Inflammatory macrophage (primary cell): ENCODE data around the gene LRRC45.
A peak's percentile ranks its signal among the peaks of the same experiment; 100 is the strongest.

ENCODE experiments used
- DNase-seq, 2 donors: peaks; one replicate each; pipeline ENCODE4 v3.0.0-alpha.2; 2020 to 2022

The LRRC45 gene

DNA sequence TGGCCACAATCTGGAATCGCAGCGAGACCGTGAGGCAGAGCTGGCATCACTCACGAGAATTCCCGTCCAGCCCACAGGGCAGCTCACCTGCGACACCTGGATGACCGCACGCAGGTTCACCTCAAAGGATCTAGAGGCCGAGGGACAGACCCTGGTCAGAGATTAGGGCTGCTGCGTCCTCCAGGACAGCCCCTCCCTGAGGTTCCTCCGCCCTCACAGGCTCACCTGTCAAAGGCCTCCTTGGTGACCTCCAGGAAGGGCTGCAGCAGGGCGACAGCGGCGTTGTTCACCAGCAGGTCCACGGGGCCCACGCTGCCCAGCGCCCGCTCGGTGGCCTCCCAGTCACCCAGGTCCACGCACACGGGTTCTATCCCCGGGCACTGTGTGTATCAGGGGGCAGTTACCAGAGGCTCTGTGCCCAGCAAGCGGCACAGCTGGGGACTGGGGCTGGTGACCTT lies 13.6 kb downstream of the LRRC45 start:
- DNase-seq = no peak

GRCh38 chr17:82037092-82037888 lies 14.2 kb downstream of the LRRC45 start, which contains the start of gene DCXR:
Gene DCXR (minus strand): TSS chr17:82037697. CDS start chr17:82037682, 15 bp downstream.
- DNase-seq = peak; percentile 96

DNA sequence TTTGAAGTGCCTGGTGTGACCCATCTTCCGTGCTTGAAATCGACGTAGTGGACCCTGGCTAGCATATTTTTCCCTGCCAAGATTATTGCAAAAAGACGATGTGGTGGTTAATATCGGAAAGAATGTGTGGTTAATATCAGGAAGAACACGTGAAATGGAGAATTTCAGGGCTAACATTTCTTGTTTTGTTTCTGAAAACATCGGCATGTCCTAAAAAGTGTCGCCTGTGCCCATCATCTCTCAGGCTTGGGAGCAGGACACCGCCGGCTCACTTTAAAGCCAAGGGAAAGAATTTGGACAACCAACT lies 14.7 kb downstream of the LRRC45 start:
- DNase-seq = no peak

- peak; percentile 67 to 81 for DNase-seq
These were observed 15.8 kb downstream of the LRRC45 start for GRCh38 chr17:82038796-82039409.

GRCh38 chr17:82039695-82040299 lies 16.7 kb downstream of the LRRC45 start:
- DNase-seq = no peak

GRCh38 chr17:82041144-82041814 lies 18.2 kb downstream of the LRRC45 start:
- DNase-seq = peak; percentile 18 to 36

DNA sequence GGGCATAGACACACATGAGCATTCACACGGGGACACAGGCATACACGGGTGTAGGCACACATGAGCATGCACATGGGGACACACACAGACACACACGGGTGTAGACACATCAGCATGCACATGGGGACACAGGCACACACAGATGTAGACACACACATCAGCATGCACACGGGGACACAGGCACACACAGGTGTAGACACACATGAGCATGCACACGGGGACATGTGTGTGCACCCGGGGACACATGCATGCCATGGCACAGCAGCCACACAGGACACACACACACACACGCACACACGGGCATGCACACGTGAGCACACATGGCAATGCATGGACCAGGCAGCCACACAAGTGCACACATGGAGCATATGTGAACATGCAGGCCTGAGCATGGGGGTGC lies 19.5 kb downstream of the LRRC45 start:
- DNase-seq = no peak

DNA sequence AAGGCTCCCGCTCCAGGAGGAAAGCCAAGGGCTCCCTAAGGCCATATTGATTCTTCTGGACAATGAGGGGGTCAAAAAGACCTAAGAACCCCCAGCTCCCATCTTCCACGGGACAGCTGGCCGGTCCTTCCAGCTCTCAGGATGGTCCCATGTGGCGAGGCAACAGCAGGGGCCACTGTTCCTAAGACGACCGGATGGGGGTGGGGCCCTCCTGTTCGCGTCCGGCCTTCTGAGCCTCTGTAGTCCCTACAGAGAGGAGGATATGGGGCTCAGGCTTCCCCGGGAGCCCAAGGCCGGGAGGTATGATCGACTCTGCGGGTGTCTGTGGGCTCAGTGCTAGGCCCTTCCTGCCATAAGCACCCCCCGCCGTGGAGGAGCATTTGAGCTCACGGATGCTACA lies 20.4 kb downstream of the LRRC45 start:
- DNase-seq = no peak

- DNase-seq = no peak
These were observed 22.9 kb downstream of the LRRC45 start for GRCh38 chr17:82045936-82046484.

- no peak for DNase-seq
These were observed 23.8 kb downstream of the LRRC45 start for GRCh38 chr17:82046903-82047302.

- DNase-seq = no peak
These were observed 24.3 kb downstream of the LRRC45 start for GRCh38 chr17:82047379-82047778.

GRCh38 chr17:82047914-82048570 lies 24.9 kb downstream of the LRRC45 start:
- DNase-seq = no peak

DNA sequence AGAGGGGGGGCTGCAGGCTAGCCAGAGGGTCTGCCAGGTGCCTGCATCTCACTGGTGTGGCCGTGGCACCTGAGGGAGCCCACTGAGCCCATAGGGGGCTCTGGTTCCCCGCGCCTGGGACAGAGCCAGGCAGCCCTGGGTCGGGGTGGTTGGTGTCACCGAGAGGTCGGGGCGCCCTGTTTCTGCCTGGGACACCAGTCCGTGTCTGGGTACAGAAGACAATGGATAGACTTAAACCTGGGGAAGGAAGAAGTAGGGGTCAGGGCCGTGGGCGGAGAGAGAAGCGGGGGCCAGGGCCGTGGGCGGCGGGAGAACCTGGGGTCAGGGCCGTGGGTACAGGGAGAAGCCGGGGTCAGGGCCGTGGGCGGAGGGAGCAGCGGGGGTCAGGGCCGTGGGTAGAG lies 25.5 kb downstream of the LRRC45 start:
- no peak for DNase-seq

GRCh38 chr17:82049106-82049505 lies 26.0 kb downstream of the LRRC45 start:
- no peak for DNase-seq

GRCh38 chr17:82049521-82049971 lies 26.4 kb downstream of the LRRC45 start:
- DNase-seq = no peak

DNA sequence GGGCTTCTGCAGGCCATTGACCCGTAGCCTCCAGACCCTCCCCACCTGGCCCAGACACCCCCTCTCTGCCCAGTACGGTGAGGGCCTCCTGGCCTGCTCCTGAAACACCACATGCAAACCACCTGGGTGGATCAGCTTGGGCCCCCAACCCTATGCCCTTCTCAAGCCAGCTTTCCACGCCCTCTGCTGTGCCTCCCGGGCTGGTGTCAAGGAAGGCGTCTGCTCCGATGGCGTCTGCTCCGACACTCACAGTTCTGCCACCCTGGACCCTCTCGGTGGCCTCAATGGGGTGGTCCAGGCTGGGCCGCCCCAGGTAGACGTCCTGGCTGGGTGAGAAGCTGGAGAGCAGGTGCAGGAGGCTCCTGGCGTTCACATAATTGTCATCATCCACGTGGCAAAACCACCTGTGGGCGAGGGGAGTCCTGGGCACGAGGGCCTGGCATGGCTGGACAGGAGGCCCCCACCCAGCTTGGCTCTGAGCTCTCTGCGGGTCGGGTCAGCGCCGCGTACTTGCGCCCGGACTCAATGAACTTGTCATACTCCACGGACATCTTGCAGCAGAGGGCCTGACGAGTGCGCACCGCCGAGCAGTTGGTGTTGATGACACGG lies 27.2 kb downstream of the LRRC45 start:
- DNase-seq = no peak

DNA sequence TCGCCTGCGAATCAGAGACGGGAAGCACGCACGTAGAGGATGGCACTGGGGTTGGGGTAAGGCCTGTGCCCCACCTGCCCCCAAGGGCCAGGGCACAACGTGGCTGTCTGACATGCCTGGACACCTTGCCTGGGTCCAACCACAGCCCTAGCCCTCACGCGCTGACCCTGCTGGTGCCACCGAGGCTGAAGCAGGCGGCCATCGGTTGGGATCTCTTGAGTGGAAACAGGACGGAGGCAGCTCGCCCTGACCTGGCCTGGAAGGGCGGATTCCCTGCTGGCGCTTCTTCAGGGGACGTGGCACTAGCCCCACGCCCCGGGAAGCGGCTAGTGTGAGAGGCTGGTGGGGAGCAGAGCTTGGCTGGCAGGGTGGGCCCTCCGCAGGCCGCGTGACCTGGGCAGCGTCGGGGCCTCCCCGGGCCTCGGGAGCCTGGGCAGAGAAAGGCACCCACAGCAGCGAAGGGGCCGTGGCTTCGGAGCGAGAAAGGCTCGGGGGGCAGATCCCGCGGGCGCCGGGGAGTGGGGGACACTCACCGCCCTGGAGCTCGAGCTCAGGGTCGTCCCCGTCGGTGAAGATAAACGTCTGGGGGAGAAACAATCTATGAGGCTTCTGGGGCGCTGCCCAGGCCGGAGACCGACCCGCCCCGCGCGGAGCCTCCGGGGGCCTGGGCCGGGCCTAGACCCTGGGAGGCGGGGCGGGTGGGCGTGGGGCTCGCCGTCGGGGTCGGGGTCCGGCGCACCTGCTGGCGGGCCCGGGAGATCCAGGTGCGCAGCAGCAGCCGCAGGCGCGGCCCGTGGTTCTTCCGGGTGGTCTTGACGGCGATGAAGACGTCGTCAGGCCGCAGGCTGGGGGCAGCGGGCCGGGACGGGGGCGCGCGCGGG lies 27.9 kb downstream of the LRRC45 start:
- no peak for DNase-seq

DNA sequence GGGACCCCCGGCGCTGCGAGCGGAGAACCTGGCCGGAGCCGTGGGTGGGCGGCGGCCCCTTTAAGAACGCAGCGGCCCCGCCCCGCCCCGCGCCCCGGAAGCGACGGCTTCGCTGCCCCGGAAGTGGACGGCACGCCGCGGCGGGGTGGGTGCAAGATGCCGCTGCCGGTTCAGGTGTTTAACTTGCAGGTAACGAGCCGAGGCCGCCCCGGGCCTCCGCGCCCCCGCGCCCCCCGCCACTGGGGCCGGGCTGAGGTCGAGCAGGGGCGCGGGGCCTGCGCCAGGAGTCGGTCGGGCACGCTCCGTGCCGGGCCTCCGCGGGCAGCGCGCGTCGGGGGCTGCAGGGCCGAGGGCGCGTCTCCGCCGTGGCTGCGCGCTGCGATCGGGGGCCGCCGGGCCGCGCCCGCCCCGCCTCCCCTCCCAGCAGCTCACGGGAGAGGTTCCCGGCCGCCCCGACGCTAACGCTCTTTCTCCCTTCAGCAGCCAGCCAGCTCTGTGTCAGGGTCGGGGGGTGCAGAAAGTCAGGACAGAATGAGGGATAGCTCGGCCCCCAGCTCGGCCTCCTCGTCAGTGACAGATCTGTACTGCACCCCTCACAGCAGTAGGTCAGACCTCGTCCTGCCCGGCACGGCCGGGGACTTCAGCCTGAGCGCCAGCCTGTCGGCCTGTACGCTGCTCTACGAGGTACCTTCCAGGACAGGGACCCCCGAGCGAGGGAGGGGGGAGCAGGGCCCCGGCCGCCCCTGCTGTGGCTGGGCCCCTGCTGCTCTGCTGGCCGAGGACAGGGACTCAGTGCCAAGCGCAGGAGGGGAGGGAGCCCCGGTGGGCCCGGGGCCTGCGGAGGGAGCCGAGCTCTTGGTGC lies 28.9 kb downstream of the LRRC45 start, which contains the start of the genes GPS1 and RFNG:
TSS of gene GPS1 (plus strand) at position 123 of the 862 bp plus-strand sequence. CDS start at position 157, 34 bp downstream.
TSS of gene RFNG (minus strand) at position 36 of the 862 bp plus-strand sequence. CDS start 45 bp downstream, outside the sequence.
- peak; percentile 55 to 77 for DNase-seq

DNA sequence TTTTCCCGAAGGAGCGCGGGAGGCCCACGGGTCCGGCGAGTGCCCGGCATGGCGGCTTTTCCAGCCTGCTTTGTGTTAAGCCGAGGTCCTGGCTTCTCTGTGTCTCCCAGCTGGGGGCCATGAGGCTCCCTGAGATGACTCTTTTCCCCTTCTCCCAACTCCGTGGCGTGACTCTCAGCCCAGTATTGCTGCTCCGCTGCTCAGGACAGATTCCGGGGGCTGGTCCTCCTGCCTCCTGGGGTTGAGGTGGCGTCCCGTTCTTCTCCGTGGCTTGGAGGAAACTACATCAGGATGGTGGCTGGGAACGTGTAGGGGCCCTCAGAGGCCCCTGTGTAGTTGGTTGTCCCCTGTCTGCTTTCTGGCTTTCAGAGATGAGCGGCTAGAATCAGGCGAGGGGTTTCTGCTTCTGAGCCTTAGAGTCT lies 29.5 kb downstream of the LRRC45 start:
- DNase-seq = no peak
